ENCODE data around the gene TPM1. TPM values are rescaled to one million over a fixed set of nuclear protein-coding genes. Genes with fewer than 3 reads are reported as not detected.

Gene TPM1
- total RNA-seq, 1 experiment from 2014 or later, result 748 TPM

GRCh38 chr15:63085289-63085688 lies 42.7 kb downstream of the TPM1 start:
- Mint-ChIP-seq H3K27ac (no peak overlapping the region), H3K4me3 (no peak overlapping the region)

More at GRCh38 chr15:63085289-63085688, 42.7 kb downstream of the TPM1 start:
- Histone ChIP-seq H2BK120ac (ENCODE audit: low read depth, low read length, poor library complexity, severe bottlenecking) (no peak overlapping the region), H3K18ac (ENCODE audit: insufficient read length, low read depth, low read length) (no peak overlapping the region), H3K56ac (ENCODE audit: insufficient read length, low read depth, low read length) (no peak overlapping the region), H2AK5ac (ENCODE audit: insufficient read length, low read length) (no peak overlapping the region), H3K9ac (ENCODE audit: extremely low read depth, insufficient read length, low read length) (no peak overlapping the region), H3K79me2 (ENCODE audit: insufficient read depth, low read length) (no peaks in the 10 kb centered on the region), H4K20me1 (ENCODE audit: control insufficient read depth, insufficient read depth, insufficient read length) (no peaks in the 10 kb centered on the region), H2BK15ac (ENCODE audit: low read depth, low read length) (no peak overlapping the region), H3K27ac (ENCODE audit: insufficient read length, low read depth, low read length) (no peak overlapping the region), H3K14ac (ENCODE audit: insufficient read depth, low read length) (no peak overlapping the region), H4K8ac (replicated peaks; ENCODE audit: insufficient read length, low read depth, low read length) (no peak overlapping the region), H3K9me3 (ENCODE audit: control insufficient read depth, low read depth, low read length) (no peaks in the 10 kb centered on the region), H3K23ac (ENCODE audit: insufficient read length, low read depth, low read length) (no peak overlapping the region), H3K23me2 (ENCODE audit: insufficient read length, low read depth, low read length, poor library complexity, severe bottlenecking) (no peaks in the 10 kb centered on the region), H3T11ph (ENCODE audit: low read length) (no peak overlapping the region), H3K27me3 (ENCODE audit: insufficient read depth, low read length) (no peaks in the 10 kb centered on the region), H3K4ac (ENCODE audit: low read depth, low read length) (no peak overlapping the region), H3K79me1 (ENCODE audit: insufficient read depth, low read depth, low read length, poor library complexity, severe bottlenecking) (no peaks in the 10 kb centered on the region), H2AFZ (ENCODE audit: low read length) (no peak overlapping the region), H4K91ac (ENCODE audit: insufficient read length, low read depth, low read length) (no peak overlapping the region), H2BK5ac (ENCODE audit: insufficient read length, low read length) (no peak overlapping the region), H2BK20ac (ENCODE audit: low read depth, low read length, poor library complexity, severe bottlenecking) (no peak overlapping the region), H2BK12ac (ENCODE audit: insufficient read length, low read depth, low read length) (no peak overlapping the region), H3K4me1 (ENCODE audit: insufficient read depth, low read length) (peaks cover 27% of the 10 kb centered on the region; the same call in 1 of the 2 replicates), H3K4me2 (ENCODE audit: insufficient read depth, insufficient read length, low read length) (no peak overlapping the region), H4K5ac (ENCODE audit: insufficient read length, low read depth, low read length) (no peak overlapping the region)
- WGBS (ENCODE audit: extremely low coverage, insufficient read length, low lambda C conversion rate), result 100% methylated on average over 1 of the region's 4 CpGs
- Mint-ChIP-seq H3K4me1 (peaks cover 65 to 67% of the 10 kb centered on the region in 2 experiments), H3K9me3 (no peaks in the 10 kb centered on the region; a peak in 1 of 5 replicates), H3K27me3 (ENCODE audit: low read depth) (no peaks in the 10 kb centered on the region), H3K36me3 (ENCODE audit: insufficient read depth in 1 of 3, low read depth in 3 of 3) (no peaks in the 10 kb centered on the region; a peak in 2 of 7 replicates)
- TF ChIP-seq CTCF (conservative IDR thresholded peaks at IDR 0.05), result no peak
- no peak for DNase-seq

All from H9 (cell line).